Epithelial cell of umbilical artery (primary cell): ENCODE data around the gene MPHOSPH9. TPM values are rescaled to one million over a fixed set of nuclear protein-coding genes. Genes with fewer than 3 reads are reported as not detected.

Experiments used
- total RNA-seq: library from RNA; depleted of rRNA; stranded (reverse); fragments of >200 nt; gene quantifications from 2 replicates; pipeline ENCODE4 v1.2.3, GENCODE V29; 2014

Gene MPHOSPH9, protein sequence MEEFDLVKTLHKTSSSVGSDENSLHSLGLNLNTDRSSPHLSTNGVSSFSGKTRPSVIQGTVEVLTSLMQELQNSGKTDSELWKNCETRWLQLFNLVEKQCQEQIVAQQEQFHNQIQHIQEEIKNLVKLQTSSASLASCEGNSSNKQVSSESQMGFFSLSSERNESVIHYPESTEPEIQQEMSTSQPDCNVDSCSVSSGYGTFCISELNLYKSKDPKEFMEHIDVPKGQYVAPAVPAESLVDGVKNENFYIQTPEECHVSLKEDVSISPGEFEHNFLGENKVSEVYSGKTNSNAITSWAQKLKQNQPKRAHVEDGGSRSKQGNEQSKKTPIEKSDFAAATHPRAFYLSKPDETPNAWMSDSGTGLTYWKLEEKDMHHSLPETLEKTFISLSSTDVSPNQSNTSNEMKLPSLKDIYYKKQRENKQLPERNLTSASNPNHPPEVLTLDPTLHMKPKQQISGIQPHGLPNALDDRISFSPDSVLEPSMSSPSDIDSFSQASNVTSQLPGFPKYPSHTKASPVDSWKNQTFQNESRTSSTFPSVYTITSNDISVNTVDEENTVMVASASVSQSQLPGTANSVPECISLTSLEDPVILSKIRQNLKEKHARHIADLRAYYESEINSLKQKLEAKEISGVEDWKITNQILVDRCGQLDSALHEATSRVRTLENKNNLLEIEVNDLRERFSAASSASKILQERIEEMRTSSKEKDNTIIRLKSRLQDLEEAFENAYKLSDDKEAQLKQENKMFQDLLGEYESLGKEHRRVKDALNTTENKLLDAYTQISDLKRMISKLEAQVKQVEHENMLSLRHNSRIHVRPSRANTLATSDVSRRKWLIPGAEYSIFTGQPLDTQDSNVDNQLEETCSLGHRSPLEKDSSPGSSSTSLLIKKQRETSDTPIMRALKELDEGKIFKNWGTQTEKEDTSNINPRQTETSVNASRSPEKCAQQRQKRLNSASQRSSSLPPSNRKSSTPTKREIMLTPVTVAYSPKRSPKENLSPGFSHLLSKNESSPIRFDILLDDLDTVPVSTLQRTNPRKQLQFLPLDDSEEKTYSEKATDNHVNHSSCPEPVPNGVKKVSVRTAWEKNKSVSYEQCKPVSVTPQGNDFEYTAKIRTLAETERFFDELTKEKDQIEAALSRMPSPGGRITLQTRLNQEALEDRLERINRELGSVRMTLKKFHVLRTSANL
- total RNA-seq = 42.2 and 69.3 TPM in 2 replicates

DNA sequence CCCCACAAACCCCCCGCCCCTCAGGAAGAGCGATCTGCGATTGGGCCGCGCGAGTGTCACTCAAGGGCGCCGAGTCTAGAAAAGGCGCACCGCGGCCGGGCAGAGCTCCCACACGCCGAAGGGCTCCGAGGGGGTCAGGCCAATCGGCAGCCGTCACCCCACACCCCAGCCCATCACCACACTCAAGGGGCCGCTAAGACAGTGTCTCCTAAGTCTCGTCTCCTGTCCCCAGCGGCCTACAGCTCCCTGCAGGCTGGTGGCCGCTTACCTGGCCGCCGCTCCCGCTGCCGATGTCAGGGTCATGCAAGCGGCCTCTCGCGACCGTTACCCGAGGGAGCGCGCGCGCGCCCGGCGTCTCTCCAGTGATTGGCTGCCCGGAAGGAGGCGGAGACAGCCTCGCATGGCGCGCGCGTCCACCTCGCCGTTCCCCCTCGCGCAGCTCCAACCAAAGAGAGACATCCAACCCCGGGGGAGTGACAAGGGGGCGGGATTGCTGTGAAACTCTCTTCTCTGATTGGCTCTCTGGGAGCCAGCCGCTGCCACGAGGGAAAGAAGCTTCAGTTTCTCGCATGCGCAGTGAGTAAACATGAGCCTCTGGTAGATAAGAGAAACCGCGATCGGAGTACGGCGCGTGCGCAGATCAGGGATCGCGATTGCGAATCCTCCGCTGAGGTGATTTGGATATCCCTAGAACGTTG is at the start of gene MPHOSPH9, which contains the start of gene MTRFR:
Gene MPHOSPH9 (minus strand): TSS at position 335 of the 698 bp plus-strand sequence. CDS start 2,777 bp downstream, outside the sequence.
Gene MTRFR (plus strand): TSS at position 630 of the 698 bp plus-strand sequence. CDS start 20,239 bp downstream, outside the sequence.

DNA sequence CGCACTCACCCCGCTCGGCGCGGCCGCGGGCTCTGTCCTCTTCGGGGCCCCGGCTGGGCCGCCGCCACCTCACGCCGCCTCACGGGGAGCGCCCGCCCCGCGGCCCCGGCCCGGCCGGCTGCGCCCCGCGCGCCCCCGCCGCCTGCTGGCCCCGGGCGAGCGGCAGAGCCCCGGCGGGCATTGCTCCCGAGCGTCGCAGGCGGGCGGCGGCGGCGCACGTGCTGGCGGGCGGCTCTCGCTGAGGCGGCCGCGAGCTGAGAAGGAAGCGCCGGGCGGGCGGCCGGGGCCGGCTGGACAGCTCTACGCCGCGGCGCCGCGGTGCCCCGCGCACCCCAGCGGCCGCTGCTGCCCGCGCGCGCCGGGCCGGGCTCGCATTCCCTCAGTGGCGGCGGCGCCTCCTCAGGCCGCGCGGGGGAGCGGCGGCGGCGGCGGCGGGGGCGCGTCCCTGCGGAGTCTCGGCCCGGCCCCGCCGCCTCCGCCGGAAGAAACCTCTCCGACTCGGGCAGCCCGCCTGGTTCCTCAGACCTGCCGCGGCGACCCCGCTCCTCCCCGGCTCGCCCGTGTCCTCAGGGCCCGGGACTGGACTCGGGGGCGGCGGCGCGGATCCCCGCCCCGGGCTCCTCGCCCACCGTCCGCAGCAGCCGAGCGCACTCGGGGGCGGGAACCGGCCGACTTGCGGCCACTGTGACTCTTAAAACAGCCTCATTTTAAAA is 82.0 kb downstream of the MPHOSPH9 start, which contains the start of gene PITPNM2:
Gene PITPNM2 (minus strand): TSS at position 347 of the 713 bp plus-strand sequence. CDS start 116,500 bp downstream, outside the sequence.

Other genes starting within 250 kb of the MPHOSPH9 start
- gene PITPNM2, start 82.1 kb downstream of the MPHOSPH9 start, total RNA-seq = 2.6 and 3.6 TPM in 2 replicates
- gene MTRFR, start 295 bp upstream of the MPHOSPH9 start, total RNA-seq = 8.8 and 9.0 TPM in 2 replicates
- gene CDK2AP1, start 38.7 kb upstream of the MPHOSPH9 start, total RNA-seq = 151 and 172 TPM in 2 replicates
- 23.4 and 27.8 TPM in 2 replicates for gene SBNO1, start 131.7 kb upstream of the MPHOSPH9 start, total RNA-seq
- 35.4 and 38.6 TPM in 2 replicates for gene KMT5A, start 151.0 kb upstream of the MPHOSPH9 start, total RNA-seq
- 5.8 and 7.1 TPM in 2 replicates for gene RILPL2, start 203.5 kb upstream of the MPHOSPH9 start, total RNA-seq
- gene SNRNP35, start 225.0 kb upstream of the MPHOSPH9 start, total RNA-seq = 12.0 and 13.7 TPM in 2 replicates